ENCODE data around the gene PTPRZ1. TPM values are rescaled to one million over a fixed set of nuclear protein-coding genes. Genes with fewer than 3 reads are reported as not detected.

Gene PTPRZ1
- total and polyA plus RNA-seq, 8 donors = 0.60 to 2.5 (median 0.98) TPM

DNA sequence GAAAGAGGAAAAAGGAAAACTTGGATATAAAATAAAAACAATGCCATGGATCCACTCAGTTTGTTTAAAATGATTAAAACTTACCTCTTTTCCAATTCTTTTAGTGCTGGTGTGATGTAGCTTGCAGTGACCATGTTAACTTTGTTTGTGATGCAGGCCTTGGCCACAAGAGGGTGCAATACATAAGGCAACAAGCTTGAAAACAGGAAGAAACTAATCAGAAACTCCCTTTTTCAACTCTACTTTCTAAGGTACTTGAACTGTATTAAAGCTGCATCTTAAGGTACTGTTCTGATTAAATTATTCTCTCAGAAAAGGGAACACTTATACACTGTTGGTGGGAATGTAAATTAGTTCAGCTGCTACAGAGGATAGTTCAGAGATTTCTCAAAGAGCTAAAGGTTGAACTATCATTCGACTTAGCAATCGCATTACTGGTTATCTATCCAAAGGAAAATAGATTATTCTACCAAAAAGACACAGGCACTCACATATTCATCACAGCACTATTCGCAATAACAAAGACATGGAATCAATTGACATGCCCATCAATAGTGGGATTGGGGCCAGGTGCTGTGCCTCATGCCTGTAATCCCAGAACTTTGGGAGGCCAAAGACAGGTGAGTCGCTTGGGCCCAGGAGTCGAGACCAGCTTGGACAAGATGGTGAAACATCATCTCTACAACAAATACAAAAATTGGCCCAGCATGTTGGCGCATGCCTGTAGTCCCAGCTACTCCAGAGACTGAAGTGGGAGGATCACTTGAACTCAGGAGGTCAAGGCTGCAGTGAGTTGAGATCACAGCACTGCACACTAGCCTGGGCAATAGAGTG, 220.2 kb downstream of the PTPRZ1 start:
- ATAC-seq = peak; percentile 66 to 92 (median 83)
- Histone ChIP-seq H3K36me3 (no peaks in the 10 kb centered on the region), H3K9me3 (no peaks in the 10 kb centered on the region), H3K27me3 (no peaks in the 10 kb centered on the region), H3K4me1 (no peaks in the 10 kb centered on the region), H3K27ac (no peak overlapping the region), H3K4me3 (no peak overlapping the region)
- peak in 5 of 6 donors; percentile 29 to 73 (median 66) for DNase-seq
- 79 to 86% methylated on average over 6 of the region's 6 CpGs for WGBS, 2 donors
- intact Hi-C loops (cut with DNase I) = no loop called here
- peak; percentile 53 for FAIRE-seq
- TF ChIP-seq, protein P1, sequence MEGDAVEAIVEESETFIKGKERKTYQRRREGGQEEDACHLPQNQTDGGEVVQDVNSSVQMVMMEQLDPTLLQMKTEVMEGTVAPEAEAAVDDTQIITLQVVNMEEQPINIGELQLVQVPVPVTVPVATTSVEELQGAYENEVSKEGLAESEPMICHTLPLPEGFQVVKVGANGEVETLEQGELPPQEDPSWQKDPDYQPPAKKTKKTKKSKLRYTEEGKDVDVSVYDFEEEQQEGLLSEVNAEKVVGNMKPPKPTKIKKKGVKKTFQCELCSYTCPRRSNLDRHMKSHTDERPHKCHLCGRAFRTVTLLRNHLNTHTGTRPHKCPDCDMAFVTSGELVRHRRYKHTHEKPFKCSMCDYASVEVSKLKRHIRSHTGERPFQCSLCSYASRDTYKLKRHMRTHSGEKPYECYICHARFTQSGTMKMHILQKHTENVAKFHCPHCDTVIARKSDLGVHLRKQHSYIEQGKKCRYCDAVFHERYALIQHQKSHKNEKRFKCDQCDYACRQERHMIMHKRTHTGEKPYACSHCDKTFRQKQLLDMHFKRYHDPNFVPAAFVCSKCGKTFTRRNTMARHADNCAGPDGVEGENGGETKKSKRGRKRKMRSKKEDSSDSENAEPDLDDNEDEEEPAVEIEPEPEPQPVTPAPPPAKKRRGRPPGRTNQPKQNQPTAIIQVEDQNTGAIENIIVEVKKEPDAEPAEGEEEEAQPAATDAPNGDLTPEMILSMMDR (IDR thresholded peaks at IDR 0.05) = peak; percentile 57 to 86 (median 73)

DNA sequence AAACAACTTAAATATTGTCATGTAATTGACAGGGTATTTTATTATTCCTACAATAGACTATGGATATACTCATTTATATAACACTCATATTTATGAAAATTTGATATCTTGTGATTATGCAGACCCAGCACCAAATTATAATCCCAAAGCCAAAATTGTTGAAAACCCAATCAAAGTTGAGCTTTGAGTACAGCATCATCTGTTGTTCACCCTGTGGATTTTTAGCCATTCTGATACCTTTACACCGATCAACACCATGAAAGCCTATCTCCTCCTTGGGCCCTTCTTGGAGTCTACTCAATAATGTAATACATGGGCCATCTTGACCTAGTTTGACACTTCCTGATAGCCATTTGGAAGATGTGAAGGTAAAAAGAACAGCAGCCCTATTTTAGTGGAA, 221.6 kb downstream of the PTPRZ1 start:
- no peak for FAIRE-seq
- intact Hi-C loops (cut with DNase I) = no loop called here

DNA sequence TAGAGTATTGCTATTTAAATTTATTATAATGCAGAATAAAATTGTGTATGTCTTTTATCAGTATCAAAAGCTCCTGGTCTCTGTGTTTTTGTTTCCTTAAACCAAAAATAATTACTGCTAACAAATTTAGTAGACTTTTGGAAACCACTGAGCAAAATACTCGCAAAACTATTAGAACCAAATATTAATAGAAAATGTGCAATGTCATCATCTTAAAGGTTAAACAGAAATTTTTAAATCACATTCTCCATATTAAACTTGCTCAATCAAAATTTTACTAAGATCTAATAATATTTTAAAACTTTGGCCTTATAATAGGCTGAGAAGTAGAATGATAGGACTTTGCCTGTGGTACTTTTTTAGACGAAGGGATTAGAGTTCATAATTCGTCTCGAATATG, 222.7 kb downstream of the PTPRZ1 start:
- DNase-seq (no peak), FAIRE-seq (no peak), ATAC-seq (no peak)
- Histone ChIP-seq H3K4me1 (no peaks in the 10 kb centered on the region), H3K36me3 (no peaks in the 10 kb centered on the region), H3K27ac (no peak overlapping the region), H3K4me3 (no peak overlapping the region), H3K9me3 (no peaks in the 10 kb centered on the region), H3K27me3 (no peaks in the 10 kb centered on the region)
- TF ChIP-seq, protein P1 (IDR thresholded peaks at IDR 0.05) = no peak
- 69 to 85% methylated on average over 4 of the region's 4 CpGs for WGBS, 2 donors
- intact Hi-C loops (cut with DNase I) = no loop called here

More for the DNA sequence above, 221.6 kb downstream of the PTPRZ1 start:
- Histone ChIP-seq H3K4me3 (no peak overlapping the region), H3K36me3 (no peaks in the 10 kb centered on the region), H3K27me3 (no peaks in the 10 kb centered on the region), H3K27ac (no peak overlapping the region), H3K4me1 (no peaks in the 10 kb centered on the region), H3K9me3 (no peaks in the 10 kb centered on the region)
- 95 to 100% methylated on average over 1 of the region's 1 CpG for WGBS, 2 donors
- ATAC-seq = no peak
- no peak for DNase-seq
- TF ChIP-seq, protein P1 (IDR thresholded peaks at IDR 0.05) = no peak

DNA sequence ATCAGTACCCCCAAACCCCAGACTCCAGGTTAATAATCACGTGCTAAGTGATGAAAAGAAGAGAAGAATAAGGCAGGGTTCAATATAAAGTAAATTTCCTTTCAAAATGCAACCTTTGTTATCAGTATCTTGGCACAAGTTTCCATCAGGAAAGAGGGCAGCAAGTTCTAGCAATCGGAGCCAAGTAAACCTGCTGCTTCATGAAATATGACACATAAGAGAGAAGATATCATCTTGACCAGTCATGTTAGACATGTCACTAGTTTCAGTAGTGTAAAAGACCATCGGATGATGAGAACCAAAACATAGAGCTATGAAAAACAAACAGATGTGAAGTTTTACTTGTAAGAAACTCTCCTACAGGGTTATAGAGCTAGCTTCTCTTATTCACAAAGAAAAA, 227.1 kb downstream of the PTPRZ1 start:
- H3K36me3 ChIP-seq = no peaks in the 10 kb centered on the region
- ATAC-seq = no peak
- H3K4me3 ChIP-seq = no peak overlapping the region
- TF ChIP-seq, protein P1 (IDR thresholded peaks at IDR 0.05) = no peak
- no peaks in the 10 kb centered on the region for H3K4me1 ChIP-seq
- H3K27me3 ChIP-seq = no peaks in the 10 kb centered on the region
- no peak overlapping the region for H3K27ac ChIP-seq
- H3K9me3 ChIP-seq = peaks cover 0 to 4% (median 0%) of the 10 kb centered on the region in 4 donors
- WGBS, 2 donors = 64 to 81% methylated on average over 3 of the region's 3 CpGs
- FAIRE-seq = no peak
- no peak for DNase-seq
- intact Hi-C loops (cut with DNase I) = no loop called here

DNA sequence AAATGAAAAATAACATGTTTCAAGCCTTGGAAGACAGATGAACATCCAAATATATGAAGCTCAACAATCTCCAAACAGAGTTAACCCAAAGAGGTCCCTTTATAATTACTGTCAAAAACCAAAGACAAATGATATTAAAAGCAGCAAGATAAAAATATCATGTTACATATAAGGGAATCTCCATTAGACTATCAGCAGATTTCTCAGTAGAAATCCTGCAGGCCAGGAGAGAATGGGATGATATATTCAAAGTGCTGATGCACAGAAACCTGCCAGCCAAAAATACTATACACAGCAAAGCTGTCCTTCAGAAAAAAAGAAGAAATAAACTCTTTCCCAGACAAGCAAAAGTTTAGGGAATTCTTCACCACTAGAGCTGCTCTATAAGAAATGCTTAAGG, 230.1 kb downstream of the PTPRZ1 start:
- FAIRE-seq (no peak), ATAC-seq (no peak), DNase-seq (no peak)
- H3K4me3 ChIP-seq = no peak overlapping the region
- TF ChIP-seq, protein P1 (IDR thresholded peaks at IDR 0.05) = no peak
- H3K4me1 ChIP-seq = no peaks in the 10 kb centered on the region
- no peak overlapping the region for H3K27ac ChIP-seq
- H3K27me3 ChIP-seq = no peaks in the 10 kb centered on the region
- H3K9me3 ChIP-seq = peaks cover 0 to 4% (median 0%) of the 10 kb centered on the region in 4 donors
- no peaks in the 10 kb centered on the region for H3K36me3 ChIP-seq
- intact Hi-C loops (cut with DNase I) = no loop called here

Measured in pancreas (tissue), 10 donors.